Measurements from ENCODE around the gene GALNT11.

GALNT11 gene

DNA sequence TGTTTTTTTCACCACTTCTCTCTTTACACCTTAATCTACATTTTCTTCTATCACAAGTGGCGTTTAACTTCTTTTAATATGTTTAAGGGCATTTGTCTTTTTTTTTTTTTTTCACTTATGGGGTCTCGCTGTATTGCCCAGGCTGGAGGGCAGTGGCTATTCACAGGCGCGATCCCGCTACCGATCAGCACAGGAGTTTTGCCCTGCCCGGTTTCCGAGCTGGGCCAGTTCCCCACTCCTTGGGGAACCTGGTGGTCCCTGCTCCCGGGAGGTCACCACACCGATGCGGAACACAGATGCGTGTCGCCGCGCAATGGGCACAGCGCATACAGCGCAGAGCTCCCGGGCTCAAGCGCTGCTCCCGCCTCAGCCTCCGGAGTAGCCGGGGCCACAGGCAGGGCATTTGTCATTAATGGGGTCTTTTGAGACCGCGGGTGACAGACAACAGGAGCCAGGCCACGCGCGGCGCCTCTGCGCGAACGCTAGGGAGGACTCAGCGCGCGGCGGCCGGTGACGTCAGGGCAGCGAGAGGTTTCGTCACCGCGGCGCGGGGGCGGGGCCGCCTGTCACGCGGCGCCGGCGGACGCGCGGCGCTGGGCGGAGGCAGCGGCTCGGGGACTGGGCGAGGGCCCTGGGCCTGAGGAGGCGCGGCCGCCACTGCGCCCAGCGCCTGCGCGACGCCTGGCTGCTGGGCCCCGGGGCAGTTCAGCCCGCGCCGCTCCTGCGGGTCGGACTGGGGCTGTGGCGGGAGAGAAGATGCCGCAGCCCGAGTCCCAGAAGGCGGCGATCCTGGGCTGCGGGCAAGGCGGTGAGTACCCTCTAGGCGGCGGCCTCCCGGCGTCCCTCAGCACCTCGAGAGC, at the start of gene GALNT11:
TSS of gene GALNT11 (plus strand) at position 598 of the 860 bp plus-strand sequence. CDS start 68,554 bp downstream, outside the sequence.
- Histone ChIP-seq H3K4me2 (ENCODE audit: low read depth, low read length) (peak within 1 kb of the TSS; percentile 55), H4K20me1 (ENCODE audit: insufficient read depth, low read length) (no peaks in the 10 kb centered on the region), H3K9ac (ENCODE audit: low read length) (no peak within 1 kb of the TSS), H3K4me3 (ENCODE audit: low read length) (peak within 1 kb of the TSS; percentile 61), H3K9me3 (replicated peaks; ENCODE audit: insufficient read depth, low read length) (no peaks in the 10 kb centered on the region), H3K79me2 (ENCODE audit: low read length) (no peaks in the 10 kb centered on the region), H3K9me2 (replicated peaks; ENCODE audit: insufficient read depth, low read length) (no peaks in the 10 kb centered on the region), H2AFZ (ENCODE audit: low read length) (peak within 1 kb of the TSS; percentile 71), H3K36me3 (replicated peaks; ENCODE audit: insufficient read depth, low read length) (no peaks in the 10 kb centered on the region), H3K27me3 (replicated peaks; ENCODE audit: insufficient read depth, low read length) (no peaks in the 10 kb centered on the region), H3K4me1 (ENCODE audit: low read length) (no peaks in the 10 kb centered on the region), H3F3A (ENCODE audit: insufficient read depth, low read length) (no peaks in the 10 kb centered on the region), H3K27ac (ENCODE audit: low read length) (no peak within 1 kb of the TSS)
- TF ChIP-seq EZH2phosphoT487 (IDR thresholded peaks at IDR 0.05; ENCODE audit: low read length) (no peak), CTCF (IDR thresholded peaks at IDR 0.05; ENCODE audit: low read length) (no peak), EZH2 (optimal IDR thresholded peaks at IDR 0.05; ENCODE audit: low read depth, low read length) (no peak)
- peak; percentile 56 for DNase-seq

DNA sequence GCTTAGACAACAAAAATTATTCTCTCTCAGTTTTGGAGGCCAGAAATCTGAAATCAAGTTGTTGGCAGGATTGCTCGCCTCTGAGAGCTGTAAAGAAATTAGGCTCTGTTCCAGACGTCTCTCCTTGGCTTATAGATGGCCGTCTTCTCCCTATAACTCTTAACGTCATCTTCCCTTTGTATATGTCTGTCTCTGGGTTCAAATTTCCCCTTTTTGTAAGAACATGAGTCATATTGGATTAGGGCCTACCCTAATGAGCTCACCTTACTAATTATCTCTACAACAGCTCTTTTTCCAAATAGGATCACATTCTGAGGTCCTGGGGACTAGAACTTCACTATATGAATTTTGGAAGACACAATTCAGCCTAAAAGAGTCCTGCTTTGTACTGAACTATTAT, 46.9 kb upstream of the GALNT11 start:
- DNase-seq = no peak

GRCh38 chr7:151981223-151981622, 44.3 kb upstream of the GALNT11 start:
- H3K9ac ChIP-seq (ENCODE audit: low read length) = no peak overlapping the region
- H3K9me2 ChIP-seq (replicated peaks; ENCODE audit: insufficient read depth, low read length) = no peaks in the 10 kb centered on the region
- no peak for DNase-seq
- H4K20me1 ChIP-seq (ENCODE audit: insufficient read depth, low read length) = no peaks in the 10 kb centered on the region
- no peaks in the 10 kb centered on the region for H3K36me3 ChIP-seq (replicated peaks; ENCODE audit: insufficient read depth, low read length)
- no peak overlapping the region for H3K27ac ChIP-seq (ENCODE audit: low read length)
- no peak overlapping the region for H2AFZ ChIP-seq (ENCODE audit: low read length)
- no peak overlapping the region for H3K4me3 ChIP-seq (ENCODE audit: low read length)
- no peaks in the 10 kb centered on the region for H3K27me3 ChIP-seq (replicated peaks; ENCODE audit: insufficient read depth, low read length)
- no peaks in the 10 kb centered on the region for H3K9me3 ChIP-seq (replicated peaks; ENCODE audit: insufficient read depth, low read length)
- no peak overlapping the region for H3K4me2 ChIP-seq (ENCODE audit: low read depth, low read length)
- TF ChIP-seq EZH2 (optimal IDR thresholded peaks at IDR 0.05; ENCODE audit: low read depth, low read length) (no peak), CTCF (IDR thresholded peaks at IDR 0.05; ENCODE audit: low read length) (no peak), EZH2phosphoT487 (IDR thresholded peaks at IDR 0.05; ENCODE audit: low read length) (no peak)
- H3K4me1 ChIP-seq (ENCODE audit: low read length) = no peaks in the 10 kb centered on the region
- no peaks in the 10 kb centered on the region for H3K79me2 ChIP-seq (ENCODE audit: low read length)
- H3F3A ChIP-seq (ENCODE audit: insufficient read depth, low read length) = no peaks in the 10 kb centered on the region

More for the DNA sequence above, 46.9 kb upstream of the GALNT11 start:
- Histone ChIP-seq H3K9me3 (replicated peaks; ENCODE audit: insufficient read depth, low read length) (no peaks in the 10 kb centered on the region), H2AFZ (ENCODE audit: low read length) (no peak overlapping the region), H3K9me2 (replicated peaks; ENCODE audit: insufficient read depth, low read length) (no peaks in the 10 kb centered on the region), H3F3A (ENCODE audit: insufficient read depth, low read length) (no peaks in the 10 kb centered on the region), H3K4me1 (ENCODE audit: low read length) (no peaks in the 10 kb centered on the region), H4K20me1 (ENCODE audit: insufficient read depth, low read length) (no peaks in the 10 kb centered on the region), H3K27ac (ENCODE audit: low read length) (no peak overlapping the region), H3K4me2 (ENCODE audit: low read depth, low read length) (no peak overlapping the region), H3K79me2 (ENCODE audit: low read length) (no peaks in the 10 kb centered on the region), H3K27me3 (replicated peaks; ENCODE audit: insufficient read depth, low read length) (no peaks in the 10 kb centered on the region), H3K4me3 (ENCODE audit: low read length) (no peak overlapping the region), H3K36me3 (replicated peaks; ENCODE audit: insufficient read depth, low read length) (no peaks in the 10 kb centered on the region), H3K9ac (ENCODE audit: low read length) (no peak overlapping the region)
- TF ChIP-seq EZH2phosphoT487 (IDR thresholded peaks at IDR 0.05; ENCODE audit: low read length) (no peak), CTCF (IDR thresholded peaks at IDR 0.05; ENCODE audit: low read length) (no peak), EZH2 (optimal IDR thresholded peaks at IDR 0.05; ENCODE audit: low read depth, low read length) (no peak)
